ENCODE data around the gene LCN12.

The LCN12 gene

GRCh38 chr9:136973618-136974617, 21.8 kb downstream of the LCN12 start:
- WGBS: 89% methylated on average over 25 of the region's 29 CpGs
- Histone ChIP-seq H3K4me1 (ENCODE audit: control insufficient read depth, insufficient read depth, low read depth, low read length) (peaks cover 33% of the 10 kb centered on the region), H3K79me1 (replicated peaks; ENCODE audit: low read length, poor library complexity, severe bottlenecking) (no peaks in the 10 kb centered on the region), H2BK120ac (ENCODE audit: low read depth, low read length) (no peak overlapping the region), H4K91ac (ENCODE audit: low read length) (no peak overlapping the region), H3K4me3 (ENCODE audit: insufficient read depth in 1 of 2, low read depth in 1 of 2, low read length in 2 of 2) (no peak overlapping the region), H3K4ac (ENCODE audit: low read depth in 1 of 2, low read length in 2 of 2) (no peak overlapping the region), H4K8ac (ENCODE audit: low read length) (no peak overlapping the region), H3K14ac (ENCODE audit: low read length in 2 of 2) (no peak overlapping the region), H3K23ac (ENCODE audit: low read length in 2 of 2) (no peak overlapping the region), H2BK5ac (ENCODE audit: low read depth, low read length, poor library complexity, severe bottlenecking) (no peak overlapping the region), H3K36me3 (ENCODE audit: control insufficient read depth in 1 of 2, insufficient read depth in 2 of 2, low read depth in 1 of 2, low read length in 2 of 2) (peaks cover 0 to 1% of the 10 kb centered on the region in 2 experiments), H3K9ac (ENCODE audit: low read length) (no peak overlapping the region), H3K4me2 (ENCODE audit: low read length, poor library complexity, severe bottlenecking) (no peak overlapping the region), H3K9me3 (ENCODE audit: control insufficient read depth, low read length) (no peaks in the 10 kb centered on the region), H2BK15ac (ENCODE audit: low read depth, poor library complexity, severe bottlenecking) (peak overlapping the region; percentile 90), H2AFZ (ENCODE audit: low read depth, low read length) (no peak overlapping the region), H2AK5ac (ENCODE audit: low read length, severe bottlenecking) (no peak overlapping the region), H2BK12ac (ENCODE audit: low read length in 2 of 2) (no peak overlapping the region), H3K27ac (ENCODE audit: low read length, poor library complexity, severe bottlenecking) (no peak overlapping the region), H3K27me3 (ENCODE audit: control insufficient read depth in 1 of 2, insufficient read depth in 1 of 2, low read length in 2 of 2) (peaks cover 0 to 22% of the 10 kb centered on the region in 2 experiments), H3K18ac (ENCODE audit: low read depth in 1 of 2, low read length in 2 of 2) (no peak overlapping the region)
- DNase-seq: no peak

- H3K4me2 ChIP-seq (ENCODE audit: low read length, poor library complexity, severe bottlenecking): no peak overlapping the region
- no peak overlapping the region for H2BK15ac ChIP-seq (ENCODE audit: low read depth, poor library complexity, severe bottlenecking)
- peaks cover 33% of the 10 kb centered on the region for H3K4me1 ChIP-seq (ENCODE audit: control insufficient read depth, insufficient read depth, low read depth, low read length)
- H3K9me3 ChIP-seq (ENCODE audit: control insufficient read depth, low read length): no peaks in the 10 kb centered on the region
- H3K14ac ChIP-seq (ENCODE audit: low read length in 2 of 2): no peak overlapping the region
- peaks cover 0 to 30% of the 10 kb centered on the region in 2 experiments for H3K27me3 ChIP-seq (ENCODE audit: control insufficient read depth in 1 of 2, insufficient read depth in 1 of 2, low read length in 2 of 2)
- no peak overlapping the region for H2AK5ac ChIP-seq (ENCODE audit: low read length, severe bottlenecking)
- H3K4ac ChIP-seq (ENCODE audit: low read depth in 1 of 2, low read length in 2 of 2): no peak overlapping the region
- H3K23ac ChIP-seq (ENCODE audit: low read length in 2 of 2): no peak overlapping the region
- H3K79me1 ChIP-seq (replicated peaks; ENCODE audit: low read length, poor library complexity, severe bottlenecking): no peaks in the 10 kb centered on the region
- no peak overlapping the region for H3K27ac ChIP-seq (ENCODE audit: low read length, poor library complexity, severe bottlenecking)
- WGBS: 85% methylated on average over 15 of the region's 15 CpGs
- H2AFZ ChIP-seq (ENCODE audit: low read depth, low read length): no peak overlapping the region
- H3K36me3 ChIP-seq (ENCODE audit: control insufficient read depth in 1 of 2, insufficient read depth in 2 of 2, low read depth in 1 of 2, low read length in 2 of 2): peaks cover 0 to 4% of the 10 kb centered on the region in 2 experiments
- no peak overlapping the region for H2BK12ac ChIP-seq (ENCODE audit: low read length in 2 of 2)
- no peak overlapping the region for H4K8ac ChIP-seq (ENCODE audit: low read length)
- no peak overlapping the region for H3K9ac ChIP-seq (ENCODE audit: low read length)
- no peak overlapping the region for H2BK5ac ChIP-seq (ENCODE audit: low read depth, low read length, poor library complexity, severe bottlenecking)
- no peak overlapping the region for H3K18ac ChIP-seq (ENCODE audit: low read depth in 1 of 2, low read length in 2 of 2)
- H3K4me3 ChIP-seq (ENCODE audit: insufficient read depth in 1 of 2, low read depth in 1 of 2, low read length in 2 of 2): no peak overlapping the region
- H2BK120ac ChIP-seq (ENCODE audit: low read depth, low read length): no peak overlapping the region
- DNase-seq: no peak
- no peak overlapping the region for H4K91ac ChIP-seq (ENCODE audit: low read length)
Observed at GRCh38 chr9:136974817-136975535, 22.9 kb downstream of the LCN12 start.

GRCh38 chr9:136975644-136976043, 23.6 kb downstream of the LCN12 start:
- Histone ChIP-seq H3K9ac (ENCODE audit: low read length) (no peak overlapping the region), H3K23ac (ENCODE audit: low read length in 2 of 2) (no peak overlapping the region), H4K8ac (ENCODE audit: low read length) (no peak overlapping the region), H3K4ac (ENCODE audit: low read depth in 1 of 2, low read length in 2 of 2) (no peak overlapping the region), H2BK12ac (ENCODE audit: low read length in 2 of 2) (no peak overlapping the region), H2AFZ (ENCODE audit: low read depth, low read length) (no peak overlapping the region), H2BK5ac (ENCODE audit: low read depth, low read length, poor library complexity, severe bottlenecking) (no peak overlapping the region), H3K4me1 (ENCODE audit: control insufficient read depth, insufficient read depth, low read depth, low read length) (peaks cover 33% of the 10 kb centered on the region), H3K4me2 (ENCODE audit: low read length, poor library complexity, severe bottlenecking) (no peak overlapping the region), H2BK120ac (ENCODE audit: low read depth, low read length) (no peak overlapping the region), H3K79me1 (replicated peaks; ENCODE audit: low read length, poor library complexity, severe bottlenecking) (no peaks in the 10 kb centered on the region), H4K91ac (ENCODE audit: low read length) (peak overlapping the region; percentile 27), H2BK15ac (ENCODE audit: low read depth, poor library complexity, severe bottlenecking) (no peak overlapping the region), H3K27me3 (ENCODE audit: control insufficient read depth in 1 of 2, insufficient read depth in 1 of 2, low read length in 2 of 2) (peaks cover 0 to 28% of the 10 kb centered on the region in 2 experiments), H2AK5ac (ENCODE audit: low read length, severe bottlenecking) (no peak overlapping the region), H3K4me3 (ENCODE audit: insufficient read depth in 1 of 2, low read depth in 1 of 2, low read length in 2 of 2) (no peak overlapping the region), H3K14ac (ENCODE audit: low read length in 2 of 2) (peak overlapping the region in 1 of 2 experiments; percentile 63), H3K27ac (ENCODE audit: low read length, poor library complexity, severe bottlenecking) (no peak overlapping the region), H3K9me3 (ENCODE audit: control insufficient read depth, low read length) (no peaks in the 10 kb centered on the region), H3K18ac (ENCODE audit: low read depth in 1 of 2, low read length in 2 of 2) (no peak overlapping the region), H3K36me3 (ENCODE audit: control insufficient read depth in 1 of 2, insufficient read depth in 2 of 2, low read depth in 1 of 2, low read length in 2 of 2) (peaks cover 0 to 4% of the 10 kb centered on the region in 2 experiments)
- DNase-seq: no peak
- 60% methylated on average over 8 of the region's 14 CpGs for WGBS

GRCh38 chr9:136977223-136977622, 25.1 kb downstream of the LCN12 start, which contains the start of gene PTGDS:
Gene PTGDS, plus strand, starts transcription at chr9:136977504. Its CDS starts 75 bp downstream, at chr9:136977579.
- H2BK12ac ChIP-seq (ENCODE audit: low read length in 2 of 2): peak within 1 kb of the TSS in 1 of 2 experiments; percentile 23
- peak within 1 kb of the TSS; percentile 42 to 75 for H3K18ac ChIP-seq (ENCODE audit: low read depth in 1 of 2, low read length in 2 of 2)
- H3K9ac ChIP-seq (ENCODE audit: low read length): peak within 1 kb of the TSS; percentile 26
- peak within 1 kb of the TSS; percentile 88 for H4K8ac ChIP-seq (ENCODE audit: low read length)
- peak within 1 kb of the TSS; percentile 42 to 82 for H3K4ac ChIP-seq (ENCODE audit: low read depth in 1 of 2, low read length in 2 of 2)
- no peaks in the 10 kb centered on the region for H3K79me1 ChIP-seq (replicated peaks; ENCODE audit: low read length, poor library complexity, severe bottlenecking)
- DNase-seq: peak; percentile 54
- 86% methylated on average over 10 of the region's 10 CpGs for WGBS
- H3K36me3 ChIP-seq (ENCODE audit: control insufficient read depth in 1 of 2, insufficient read depth in 2 of 2, low read depth in 1 of 2, low read length in 2 of 2): peaks cover 0 to 4% of the 10 kb centered on the region in 2 experiments
- peaks cover 33% of the 10 kb centered on the region for H3K4me1 ChIP-seq (ENCODE audit: control insufficient read depth, insufficient read depth, low read depth, low read length)
- H4K91ac ChIP-seq (ENCODE audit: low read length): peak within 1 kb of the TSS; percentile 81
- H2AK5ac ChIP-seq (ENCODE audit: low read length, severe bottlenecking): peak within 1 kb of the TSS; percentile 47
- peak within 1 kb of the TSS in 1 of 2 experiments; percentile 1 for H3K23ac ChIP-seq (ENCODE audit: low read length in 2 of 2)
- no peak within 1 kb of the TSS for H2BK120ac ChIP-seq (ENCODE audit: low read depth, low read length)
- peak within 1 kb of the TSS in 1 of 2 experiments; percentile 72 for H3K14ac ChIP-seq (ENCODE audit: low read length in 2 of 2)
- H3K4me3 ChIP-seq (ENCODE audit: insufficient read depth in 1 of 2, low read depth in 1 of 2, low read length in 2 of 2): peak within 1 kb of the TSS; percentile 67 to 68
- H3K27me3 ChIP-seq (ENCODE audit: control insufficient read depth in 1 of 2, insufficient read depth in 1 of 2, low read length in 2 of 2): peaks cover 0 to 23% of the 10 kb centered on the region in 2 experiments
- H2AFZ ChIP-seq (ENCODE audit: low read depth, low read length): peak within 1 kb of the TSS; percentile 1
- H3K4me2 ChIP-seq (ENCODE audit: low read length, poor library complexity, severe bottlenecking): peak within 1 kb of the TSS; percentile 59
- H3K27ac ChIP-seq (ENCODE audit: low read length, poor library complexity, severe bottlenecking): no peak within 1 kb of the TSS
- peak within 1 kb of the TSS; percentile 33 for H2BK15ac ChIP-seq (ENCODE audit: low read depth, poor library complexity, severe bottlenecking)
- no peaks in the 10 kb centered on the region for H3K9me3 ChIP-seq (ENCODE audit: control insufficient read depth, low read length)
- peak within 1 kb of the TSS; percentile 1 for H2BK5ac ChIP-seq (ENCODE audit: low read depth, low read length, poor library complexity, severe bottlenecking)
